Type B pancreatic cell (in vitro differentiated cells): ENCODE measurements around the gene C10orf90. TPM values are rescaled to one million over a fixed set of nuclear protein-coding genes. Genes with fewer than 3 reads are reported as not detected.

ENCODE experiments used
- DNase-seq: peaks from one replicate; pipeline ENCODE4 v3.0.0; 2021; ENCODE audit warnings: mixed read lengths; ENCODE audit not compliant: unreplicated experiment; ENCODE audit errors: extremely low spot score
- H3K27ac Mint-ChIP-seq: 2 replicates; pipeline ENCODE4 v1.8.0; 2021; ENCODE audit warnings: mild to moderate bottlenecking, mixed read lengths
- H3K27me3 Mint-ChIP-seq: 2 replicates; pipeline ENCODE4 v1.8.0; 2021; ENCODE audit warnings: mixed read lengths
- H3K36me3 Mint-ChIP-seq: 2 replicates; pipeline ENCODE4 v1.8.0; 2021; ENCODE audit warnings: mixed read lengths
- H3K4me1 Mint-ChIP-seq: one replicate; pipeline ENCODE4 v1.8.0; 2021; ENCODE audit warnings: mixed read lengths; ENCODE audit not compliant: unreplicated experiment
- H3K4me3 Mint-ChIP-seq: 2 replicates; pipeline ENCODE4 v1.8.0; 2021; ENCODE audit warnings: mild to moderate bottlenecking, mixed read lengths
- H3K9me3 Mint-ChIP-seq: 2 replicates; pipeline ENCODE4 v1.8.0; 2021; ENCODE audit warnings: mixed read lengths
- total RNA-seq: library from RNA; stranded (reverse); gene quantifications from 2 replicates; pipeline ENCODE4 v1.2.1, GENCODE V29; 2021; ENCODE audit warnings: low replicate concordance
- TF ChIP-seq, protein P1 (sequence below): fragments of 200-600 bp; sonication (generic); conservative IDR thresholded peaks from 2 replicates; pipeline ENCODE4 v1.5.0; 2021; ENCODE audit warnings: antibody characterized with exemption, mild to moderate bottlenecking

C10orf90 gene
- total RNA-seq, 1 donor from 2014 or later: 1.5 TPM

DNA sequence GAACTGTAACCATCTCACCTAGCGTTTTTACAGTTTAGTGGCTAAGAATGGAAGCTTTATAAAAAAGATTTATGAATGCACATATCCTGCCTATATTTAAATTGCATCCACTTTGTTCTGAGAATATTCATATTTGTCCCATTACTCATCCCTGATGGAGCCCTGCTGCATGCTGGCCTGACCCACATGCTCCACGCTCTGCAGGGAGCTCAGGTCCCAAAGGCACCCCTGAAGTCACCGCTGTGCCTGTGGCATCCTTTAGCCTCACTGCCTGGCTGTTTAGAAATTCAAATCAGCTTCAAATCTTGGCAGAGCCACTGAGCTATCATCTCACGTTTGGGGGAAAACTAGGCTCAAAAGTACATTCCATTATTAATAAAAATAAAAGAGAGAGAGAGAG, 24.4 kb downstream of the C10orf90 start:
- DNase-seq: no peak
- Mint-ChIP-seq H3K27me3 (no peaks in the 10 kb centered on the region), H3K9me3 (peaks cover 6% of the 10 kb centered on the region), H3K27ac (no peak overlapping the region), H3K36me3 (no peaks in the 10 kb centered on the region), H3K4me1 (peaks cover 5% of the 10 kb centered on the region), H3K4me3 (no peak overlapping the region)
- TF ChIP-seq, protein P1, sequence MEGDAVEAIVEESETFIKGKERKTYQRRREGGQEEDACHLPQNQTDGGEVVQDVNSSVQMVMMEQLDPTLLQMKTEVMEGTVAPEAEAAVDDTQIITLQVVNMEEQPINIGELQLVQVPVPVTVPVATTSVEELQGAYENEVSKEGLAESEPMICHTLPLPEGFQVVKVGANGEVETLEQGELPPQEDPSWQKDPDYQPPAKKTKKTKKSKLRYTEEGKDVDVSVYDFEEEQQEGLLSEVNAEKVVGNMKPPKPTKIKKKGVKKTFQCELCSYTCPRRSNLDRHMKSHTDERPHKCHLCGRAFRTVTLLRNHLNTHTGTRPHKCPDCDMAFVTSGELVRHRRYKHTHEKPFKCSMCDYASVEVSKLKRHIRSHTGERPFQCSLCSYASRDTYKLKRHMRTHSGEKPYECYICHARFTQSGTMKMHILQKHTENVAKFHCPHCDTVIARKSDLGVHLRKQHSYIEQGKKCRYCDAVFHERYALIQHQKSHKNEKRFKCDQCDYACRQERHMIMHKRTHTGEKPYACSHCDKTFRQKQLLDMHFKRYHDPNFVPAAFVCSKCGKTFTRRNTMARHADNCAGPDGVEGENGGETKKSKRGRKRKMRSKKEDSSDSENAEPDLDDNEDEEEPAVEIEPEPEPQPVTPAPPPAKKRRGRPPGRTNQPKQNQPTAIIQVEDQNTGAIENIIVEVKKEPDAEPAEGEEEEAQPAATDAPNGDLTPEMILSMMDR: no peak

DNA sequence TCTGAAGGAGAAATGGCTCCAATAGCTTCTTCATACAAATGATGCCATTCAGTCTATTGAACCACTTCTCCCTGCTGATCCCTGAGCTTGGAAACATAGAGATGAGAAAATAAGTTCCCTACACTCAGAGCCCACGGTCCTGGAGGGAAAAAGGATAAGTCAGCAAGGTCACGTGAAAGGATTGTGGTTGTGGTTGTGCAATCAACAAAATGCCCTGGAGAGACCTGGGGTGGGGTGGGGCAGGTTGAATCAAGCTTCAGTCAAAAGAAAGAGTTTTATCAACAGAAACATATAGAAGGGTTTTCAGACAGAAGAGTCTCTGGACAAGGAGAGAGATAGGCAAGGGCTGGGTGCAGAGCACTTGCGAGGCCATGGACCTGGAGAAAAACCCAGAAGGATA, 30.1 kb downstream of the C10orf90 start:
- peaks cover 3% of the 10 kb centered on the region for H3K27me3 Mint-ChIP-seq
- H3K9me3 Mint-ChIP-seq: peaks cover 6% of the 10 kb centered on the region
- H3K27ac Mint-ChIP-seq: no peak overlapping the region
- H3K36me3 Mint-ChIP-seq: no peaks in the 10 kb centered on the region
- H3K4me3 Mint-ChIP-seq: no peak overlapping the region
- DNase-seq: no peak
- peaks cover 7% of the 10 kb centered on the region for H3K4me1 Mint-ChIP-seq
- TF ChIP-seq, protein P1: no peak

DNA sequence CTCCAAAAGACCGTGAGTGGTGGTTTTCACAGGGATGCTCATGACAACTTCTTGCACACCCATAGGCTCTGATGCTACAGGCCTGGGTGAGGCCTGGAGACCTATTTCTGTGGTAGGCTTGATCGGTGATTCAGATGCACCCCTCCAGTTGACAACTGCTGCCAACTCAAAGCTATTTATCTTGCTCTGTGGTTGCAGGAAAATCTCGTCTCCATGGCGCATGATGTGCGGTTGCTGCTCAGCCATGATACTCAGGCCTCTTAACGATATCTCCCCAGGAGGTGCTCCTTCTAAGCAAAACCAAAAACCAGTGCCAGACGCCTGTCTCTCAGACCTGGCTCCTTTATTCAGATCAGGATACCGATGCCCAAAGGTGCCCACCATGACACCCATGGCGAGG, 31.4 kb downstream of the C10orf90 start:
- Mint-ChIP-seq H3K27ac (no peak overlapping the region), H3K4me3 (no peak overlapping the region)
- no peak for DNase-seq

DNA sequence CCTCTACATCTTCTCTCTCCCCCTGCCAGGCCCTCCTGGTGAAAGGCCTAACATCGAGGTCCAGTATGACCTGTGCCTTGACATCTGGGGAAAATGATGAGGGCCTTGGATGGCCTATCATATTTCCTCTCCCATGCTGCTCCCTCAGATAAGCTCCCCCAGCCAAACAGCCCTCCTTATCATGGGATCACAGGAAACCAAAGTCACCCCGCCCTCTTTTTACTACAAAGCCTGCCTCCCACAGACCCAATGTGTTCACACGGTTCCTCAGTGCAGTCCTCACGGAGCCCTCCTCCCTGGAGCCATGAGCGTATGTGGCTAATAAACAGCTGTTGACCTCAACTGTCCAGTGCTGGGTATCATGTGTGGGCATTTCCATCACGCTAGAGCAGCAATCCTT, 32.0 kb downstream of the C10orf90 start:
- peaks cover 3% of the 10 kb centered on the region for H3K27me3 Mint-ChIP-seq
- no peak overlapping the region for H3K4me3 Mint-ChIP-seq
- TF ChIP-seq, protein P1: no peak
- no peak for DNase-seq
- H3K36me3 Mint-ChIP-seq: no peaks in the 10 kb centered on the region
- H3K27ac Mint-ChIP-seq: no peak overlapping the region
- peaks cover 15% of the 10 kb centered on the region for H3K4me1 Mint-ChIP-seq
- H3K9me3 Mint-ChIP-seq: peaks cover 6% of the 10 kb centered on the region

More for the DNA sequence above, 31.4 kb downstream of the C10orf90 start:
- TF ChIP-seq, protein P1: no peak
- H3K4me1 Mint-ChIP-seq: peaks cover 15% of the 10 kb centered on the region
- H3K36me3 Mint-ChIP-seq: no peaks in the 10 kb centered on the region
- H3K9me3 Mint-ChIP-seq: peaks cover 6% of the 10 kb centered on the region
- H3K27me3 Mint-ChIP-seq: peaks cover 3% of the 10 kb centered on the region

DNA sequence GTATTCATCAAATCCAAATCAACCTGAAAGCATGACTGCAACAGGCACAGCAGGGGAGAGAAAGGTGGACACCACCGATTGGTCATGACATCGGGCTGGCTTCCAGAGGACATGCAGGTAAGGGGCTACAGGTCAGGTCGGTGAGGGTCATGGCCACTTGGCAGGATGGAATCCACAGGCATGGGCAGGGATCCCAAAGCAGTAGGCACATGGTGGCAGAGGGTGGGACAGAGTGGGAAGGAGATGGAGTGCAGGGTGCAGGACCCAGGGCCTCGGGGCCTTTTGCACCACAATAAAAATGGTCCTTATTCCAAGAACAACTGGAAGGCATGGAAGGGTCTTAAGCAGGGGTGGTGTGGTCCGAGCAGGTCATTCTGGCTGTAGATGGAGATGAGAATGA, 33.0 kb downstream of the C10orf90 start:
- TF ChIP-seq, protein P1: no peak
- no peak overlapping the region for H3K4me3 Mint-ChIP-seq
- H3K9me3 Mint-ChIP-seq: peaks cover under 1% of the 10 kb centered on the region
- no peaks in the 10 kb centered on the region for H3K36me3 Mint-ChIP-seq
- H3K27ac Mint-ChIP-seq: no peak overlapping the region
- no peak for DNase-seq
- H3K4me1 Mint-ChIP-seq: peaks cover 10% of the 10 kb centered on the region
- H3K27me3 Mint-ChIP-seq: peaks cover 3% of the 10 kb centered on the region

DNA sequence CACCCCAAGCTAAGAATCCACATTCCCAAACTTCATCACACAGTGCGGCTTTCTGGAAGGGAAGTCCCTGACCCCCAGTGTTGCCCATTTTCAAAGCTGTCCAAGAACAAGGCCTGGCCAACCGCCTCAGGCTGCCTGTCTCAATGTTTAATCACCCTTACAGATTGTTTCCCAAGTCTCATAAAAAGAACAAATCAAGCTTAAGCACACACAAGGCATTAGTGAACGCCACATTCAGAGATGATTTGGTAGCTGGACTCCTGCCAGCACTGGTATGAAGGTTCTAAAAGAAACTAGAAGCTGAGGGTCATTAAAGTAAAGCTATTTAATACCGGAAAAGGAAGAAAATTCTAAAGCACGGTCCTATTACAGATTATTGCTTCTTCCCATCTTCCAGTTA, 35.6 kb downstream of the C10orf90 start:
- Mint-ChIP-seq H3K4me3 (no peak overlapping the region), H3K9me3 (no peaks in the 10 kb centered on the region), H3K4me1 (peaks cover 9% of the 10 kb centered on the region), H3K36me3 (no peaks in the 10 kb centered on the region), H3K27me3 (peaks cover 8% of the 10 kb centered on the region), H3K27ac (no peak overlapping the region)
- TF ChIP-seq, protein P1: no peak
- no peak for DNase-seq
